ENCODE data around the gene DOCK6.

Gene DOCK6

GRCh38 chr19:11152318-11153062, 109.8 kb downstream of the DOCK6 start:
- no peaks in the 10 kb centered on the region for H3K9me3 ChIP-seq (ENCODE audit: severe bottlenecking)
- H3K36me3 ChIP-seq (ENCODE audit: low read depth) = peaks cover 54% of the 10 kb centered on the region
- ATAC-seq (ENCODE audit: low read depth) (peak; percentile 31), DNase-seq (ENCODE audit: low spot score) (no peak)
- TF ChIP-seq CTCF (IDR thresholded peaks at IDR 0.05; ENCODE audit: poor library complexity, severe bottlenecking) = no peak
- H3K27ac ChIP-seq (ENCODE audit: poor library complexity, severe bottlenecking) = peak overlapping the region; percentile 70
- no peaks in the 10 kb centered on the region for H3K27me3 ChIP-seq (ENCODE audit: insufficient read depth, poor library complexity, severe bottlenecking)
- H3K4me3 ChIP-seq (ENCODE audit: severe bottlenecking) = no peak overlapping the region
- H3K4me1 ChIP-seq (ENCODE audit: insufficient read depth, poor library complexity, severe bottlenecking) = peaks cover 23% of the 10 kb centered on the region

DNA sequence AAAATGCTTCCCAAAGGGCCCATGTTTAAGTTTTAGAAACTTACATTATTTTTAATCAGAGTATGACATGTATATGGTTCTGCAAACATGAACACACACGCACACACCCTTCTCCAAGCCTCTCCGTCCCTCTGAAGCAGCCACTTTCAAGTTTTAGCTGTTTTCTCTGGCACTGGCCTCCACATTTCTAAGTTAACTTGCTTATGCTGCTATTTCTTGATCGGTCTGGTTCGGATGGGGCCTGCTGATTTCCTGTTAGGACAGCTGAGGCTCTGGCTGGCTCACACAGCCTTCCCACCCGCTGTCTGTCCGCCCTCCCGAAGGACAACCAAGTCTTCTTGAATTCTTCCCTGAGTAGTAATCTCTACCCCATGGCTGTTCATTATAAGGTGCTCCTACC, 111.1 kb downstream of the DOCK6 start:
- DNase-seq (ENCODE audit: low spot score) = no peak

More for the DNA sequence above, 111.1 kb downstream of the DOCK6 start:
- no peak overlapping the region for H3K27ac ChIP-seq (ENCODE audit: poor library complexity, severe bottlenecking)
- no peak for TF ChIP-seq CTCF (IDR thresholded peaks at IDR 0.05; ENCODE audit: poor library complexity, severe bottlenecking)
- no peak overlapping the region for H3K4me3 ChIP-seq (ENCODE audit: severe bottlenecking)
- H3K9me3 ChIP-seq (ENCODE audit: severe bottlenecking) = no peaks in the 10 kb centered on the region
- no peaks in the 10 kb centered on the region for H3K27me3 ChIP-seq (ENCODE audit: insufficient read depth, poor library complexity, severe bottlenecking)
- H3K36me3 ChIP-seq (ENCODE audit: low read depth) = peaks cover 56% of the 10 kb centered on the region
- H3K4me1 ChIP-seq (ENCODE audit: insufficient read depth, poor library complexity, severe bottlenecking) = peaks cover 23% of the 10 kb centered on the region
- ATAC-seq (ENCODE audit: low read depth) = no peak

Data from RWPE2 (cell line).